ENCODE data around the gene CCNG1.

Gene CCNG1

DNA sequence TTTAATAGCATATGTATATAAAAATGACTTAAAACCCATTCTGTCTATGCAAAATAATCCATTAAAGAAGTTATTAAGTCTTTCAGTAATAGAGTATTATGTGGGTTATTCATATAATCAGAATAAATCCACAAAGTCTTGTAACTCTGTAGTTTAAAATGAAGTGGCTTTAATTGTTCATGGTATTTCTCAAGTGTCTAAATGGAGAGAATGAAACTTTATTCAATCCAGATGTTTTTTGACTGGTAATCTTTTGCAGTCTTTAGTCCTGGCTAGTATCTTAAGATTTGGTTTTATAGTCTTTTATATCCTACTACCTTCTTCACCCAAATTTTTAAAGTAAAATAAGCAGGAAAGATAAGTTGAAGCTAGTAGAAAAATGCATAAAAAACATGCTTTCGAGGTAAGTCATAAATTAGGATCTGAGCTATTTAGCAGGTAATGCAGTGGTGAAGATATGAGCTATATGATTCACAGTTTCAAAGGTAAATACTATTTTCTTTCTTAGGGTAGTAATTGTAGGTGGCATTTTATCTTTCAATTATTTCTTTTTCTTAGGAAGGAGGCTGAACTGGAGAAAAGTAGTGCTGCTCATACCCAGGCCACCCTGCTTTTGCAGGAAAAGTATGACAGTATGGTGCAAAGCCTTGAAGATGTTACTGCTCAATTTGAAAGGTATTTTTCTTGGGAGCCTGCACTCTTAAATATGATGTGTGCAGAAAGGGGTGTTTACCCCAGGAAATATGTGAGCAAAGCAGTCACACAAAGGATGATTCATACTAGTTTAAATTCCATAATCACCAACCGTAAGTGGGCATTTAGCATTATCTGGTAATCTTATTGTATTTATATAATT lies 41.0 kb downstream of the CCNG1 start:
- H3K27ac Mint-ChIP-seq = no peak overlapping the region
- no peaks in the 10 kb centered on the region for H3K27me3 Mint-ChIP-seq
- H3K4me3 Mint-ChIP-seq = no peak overlapping the region
- no peaks in the 10 kb centered on the region for H3K4me1 Mint-ChIP-seq (ENCODE audit: low read depth in 2 of 2)
- DNase-seq (no peak), ATAC-seq (replicated peaks) (no peak)
- no peaks in the 10 kb centered on the region for H3K36me3 Mint-ChIP-seq (ENCODE audit: insufficient read depth)
- H3K9me3 Mint-ChIP-seq = no peaks in the 10 kb centered on the region

DNA sequence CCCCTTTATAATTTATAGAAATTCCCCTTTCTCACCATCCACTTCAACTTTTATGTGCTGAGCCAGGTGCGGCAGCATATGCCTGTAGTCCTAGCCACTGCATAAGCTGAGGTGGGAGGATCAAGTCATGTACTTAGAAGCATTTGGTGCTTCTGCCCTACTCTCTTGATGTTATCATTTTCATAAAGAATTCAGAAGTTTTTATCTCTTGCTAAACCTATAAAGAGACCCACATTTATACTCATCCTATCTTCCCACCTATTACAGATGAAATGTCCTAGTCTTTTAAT lies 41.5 kb downstream of the CCNG1 start:
- H3K36me3 Mint-ChIP-seq (ENCODE audit: insufficient read depth) = no peaks in the 10 kb centered on the region
- ATAC-seq (replicated peaks) = no peak
- H3K4me1 Mint-ChIP-seq (ENCODE audit: low read depth in 2 of 2) = no peaks in the 10 kb centered on the region
- no peak for DNase-seq
- H3K9me3 Mint-ChIP-seq = no peaks in the 10 kb centered on the region
- H3K27me3 Mint-ChIP-seq = no peaks in the 10 kb centered on the region
- H3K27ac Mint-ChIP-seq = no peak overlapping the region
- H3K4me3 Mint-ChIP-seq = no peak overlapping the region

DNA sequence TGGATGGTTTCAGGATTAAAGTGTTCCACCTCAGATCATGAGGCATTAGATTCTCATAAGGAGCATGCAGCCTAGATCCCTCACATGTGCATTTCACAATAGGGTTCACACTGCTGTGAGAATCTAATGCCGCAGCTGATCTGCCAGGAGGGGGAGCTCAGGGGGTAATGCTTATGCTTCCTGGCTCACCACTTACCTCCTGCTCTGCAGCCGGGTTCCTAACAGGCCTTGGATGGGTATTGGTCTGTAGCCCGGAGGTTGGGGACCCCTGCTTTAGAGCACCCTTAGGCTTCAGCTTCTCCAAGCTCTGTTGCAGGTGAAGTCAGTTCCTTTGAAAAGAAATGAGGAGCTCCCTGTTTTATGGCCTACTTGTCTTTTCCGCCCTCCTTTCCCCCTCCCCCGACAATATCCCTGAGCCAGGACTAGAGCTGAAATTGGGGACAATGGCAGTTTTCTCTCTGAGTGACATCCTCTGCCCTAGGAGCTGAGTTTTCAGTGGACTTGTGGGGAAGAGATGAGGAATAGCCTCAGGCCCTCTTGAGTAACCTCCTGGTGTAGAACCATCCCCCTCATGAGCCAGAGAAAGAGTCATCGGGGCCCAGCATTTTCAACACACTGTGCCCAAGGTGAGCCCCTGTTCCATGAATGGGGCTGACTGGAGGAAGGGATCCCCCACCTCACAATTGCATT lies 51.8 kb downstream of the CCNG1 start:
- H3K4me1 Mint-ChIP-seq (ENCODE audit: low read depth in 2 of 2) = no peaks in the 10 kb centered on the region
- peak; percentile 43 for ATAC-seq (replicated peaks)
- H3K27ac Mint-ChIP-seq = no peak overlapping the region

GRCh38 chr5:163489745-163490075 lies 52.3 kb downstream of the CCNG1 start:
- Mint-ChIP-seq H3K27ac (no peak overlapping the region), H3K4me3 (no peak overlapping the region), H3K9me3 (no peaks in the 10 kb centered on the region), H3K4me1 (ENCODE audit: low read depth in 2 of 2) (no peaks in the 10 kb centered on the region), H3K36me3 (ENCODE audit: insufficient read depth) (no peaks in the 10 kb centered on the region), H3K27me3 (no peaks in the 10 kb centered on the region)
- DNase-seq = no peak
- ATAC-seq (replicated peaks) = no peak

More for the DNA sequence above, 51.8 kb downstream of the CCNG1 start:
- no peak for DNase-seq
- H3K27me3 Mint-ChIP-seq = no peaks in the 10 kb centered on the region
- no peak overlapping the region for H3K4me3 Mint-ChIP-seq
- no peaks in the 10 kb centered on the region for H3K9me3 Mint-ChIP-seq
- no peaks in the 10 kb centered on the region for H3K36me3 Mint-ChIP-seq (ENCODE audit: insufficient read depth)

Data from effector memory CD8-positive, alpha-beta T cell (primary cell).